Measurements from ENCODE around the gene ZNF776. TPM values are rescaled to one million over a fixed set of nuclear protein-coding genes. Genes with fewer than 3 reads are reported as not detected.

Gene ZNF776
- polyA plus RNA-seq, result 54.7 and 62.3 TPM in 2 replicates
- 103 and 107 TPM in 2 replicates for polyA minus RNA-seq

DNA sequence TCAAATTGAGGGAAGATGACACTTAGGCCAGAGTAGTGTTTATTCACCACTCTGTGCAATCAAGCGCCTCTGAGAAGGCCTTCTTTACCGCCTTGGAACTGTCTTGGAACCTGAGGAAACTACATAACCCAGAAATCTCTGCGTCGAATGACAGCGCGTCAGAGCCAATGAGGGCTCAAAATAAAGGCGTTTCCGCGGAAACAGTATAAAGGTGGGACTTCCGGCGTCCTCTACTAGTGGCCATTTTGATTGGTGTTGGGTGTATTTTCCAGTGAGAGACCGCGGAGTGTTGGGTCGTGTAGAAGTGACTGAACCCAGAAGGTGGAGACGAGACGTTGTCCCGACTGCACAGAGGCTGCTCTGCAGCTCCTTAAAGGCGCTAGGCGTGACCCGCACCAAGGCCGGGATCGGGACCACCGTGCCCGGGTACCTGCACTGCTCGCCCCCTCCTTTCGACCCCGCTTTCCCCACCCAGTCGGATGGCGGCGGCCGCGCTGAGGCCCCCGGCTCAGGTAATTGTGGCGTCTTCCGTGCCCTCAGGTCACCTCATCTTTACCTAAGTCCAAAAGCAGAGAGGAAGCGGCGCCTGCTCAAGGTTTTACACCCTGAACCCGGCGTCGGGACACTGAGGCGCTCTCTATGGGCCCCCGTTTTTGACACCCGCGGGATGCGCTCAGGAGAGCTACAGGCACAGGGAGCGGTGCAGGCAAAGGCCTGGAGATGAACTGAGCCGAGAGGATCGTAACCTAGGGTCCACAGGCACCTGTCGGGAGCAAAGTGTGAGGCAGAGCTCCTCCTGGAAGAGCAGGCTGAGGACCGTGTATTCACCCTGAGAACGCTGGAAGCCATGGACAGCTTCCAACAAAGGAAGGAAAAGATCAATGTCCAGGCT, at the start of gene ZNF776:
Gene ZNF776, plus strand, starts transcription at position 236 of the 892 bp plus-strand sequence. Its CDS starts 244 bp downstream, at position 480.
- H3K4me2 ChIP-seq (ENCODE audit: low read length), result peak within 1 kb of the TSS; percentile 94
- no peaks in the 10 kb centered on the region for H3K9me3 ChIP-seq (ENCODE audit: low read length)
- H3K4me3 ChIP-seq (ENCODE audit: low read length), result peak within 1 kb of the TSS; percentile 91
- H3K79me2 ChIP-seq (replicated peaks; ENCODE audit: insufficient read depth, low read length), result peaks cover 42% of the 10 kb centered on the region
- H4K20me1 ChIP-seq (ENCODE audit: insufficient read depth), result no peaks in the 10 kb centered on the region
- H3K27me3 ChIP-seq (ENCODE audit: insufficient read depth, low read depth, low read length), result no peaks in the 10 kb centered on the region
- H3K36me3 ChIP-seq (ENCODE audit: insufficient read depth, low read length), result peaks cover 8% of the 10 kb centered on the region
- TF ChIP-seq POLR2AphosphoS5 (IDR thresholded peaks at IDR 0.05), result peak; percentile 98
- TF ChIP-seq RAD21 (conservative IDR thresholded peaks at IDR 0.05), result no peak
- peak; percentile 18 for TF ChIP-seq EP300 (conservative IDR thresholded peaks at IDR 0.05; ENCODE audit: poor library complexity, severe bottlenecking)
- TF ChIP-seq TAF1 (IDR thresholded peaks at IDR 0.05; ENCODE audit: low read depth), result peak; percentile 74
- TF ChIP-seq, protein P1, sequence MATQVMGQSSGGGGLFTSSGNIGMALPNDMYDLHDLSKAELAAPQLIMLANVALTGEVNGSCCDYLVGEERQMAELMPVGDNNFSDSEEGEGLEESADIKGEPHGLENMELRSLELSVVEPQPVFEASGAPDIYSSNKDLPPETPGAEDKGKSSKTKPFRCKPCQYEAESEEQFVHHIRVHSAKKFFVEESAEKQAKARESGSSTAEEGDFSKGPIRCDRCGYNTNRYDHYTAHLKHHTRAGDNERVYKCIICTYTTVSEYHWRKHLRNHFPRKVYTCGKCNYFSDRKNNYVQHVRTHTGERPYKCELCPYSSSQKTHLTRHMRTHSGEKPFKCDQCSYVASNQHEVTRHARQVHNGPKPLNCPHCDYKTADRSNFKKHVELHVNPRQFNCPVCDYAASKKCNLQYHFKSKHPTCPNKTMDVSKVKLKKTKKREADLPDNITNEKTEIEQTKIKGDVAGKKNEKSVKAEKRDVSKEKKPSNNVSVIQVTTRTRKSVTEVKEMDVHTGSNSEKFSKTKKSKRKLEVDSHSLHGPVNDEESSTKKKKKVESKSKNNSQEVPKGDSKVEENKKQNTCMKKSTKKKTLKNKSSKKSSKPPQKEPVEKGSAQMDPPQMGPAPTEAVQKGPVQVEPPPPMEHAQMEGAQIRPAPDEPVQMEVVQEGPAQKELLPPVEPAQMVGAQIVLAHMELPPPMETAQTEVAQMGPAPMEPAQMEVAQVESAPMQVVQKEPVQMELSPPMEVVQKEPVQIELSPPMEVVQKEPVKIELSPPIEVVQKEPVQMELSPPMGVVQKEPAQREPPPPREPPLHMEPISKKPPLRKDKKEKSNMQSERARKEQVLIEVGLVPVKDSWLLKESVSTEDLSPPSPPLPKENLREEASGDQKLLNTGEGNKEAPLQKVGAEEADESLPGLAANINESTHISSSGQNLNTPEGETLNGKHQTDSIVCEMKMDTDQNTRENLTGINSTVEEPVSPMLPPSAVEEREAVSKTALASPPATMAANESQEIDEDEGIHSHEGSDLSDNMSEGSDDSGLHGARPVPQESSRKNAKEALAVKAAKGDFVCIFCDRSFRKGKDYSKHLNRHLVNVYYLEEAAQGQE (IDR thresholded peaks at IDR 0.05; ENCODE audit: borderline replicate concordance), result peak; percentile 66
- TF ChIP-seq SMC3 (conservative IDR thresholded peaks at IDR 0.05; ENCODE audit: poor library complexity), result peak; percentile 25
- TF ChIP-seq MXI1 (conservative IDR thresholded peaks at IDR 0.05; ENCODE audit: poor library complexity, severe bottlenecking), result peak; percentile 64
- no peak for TF ChIP-seq EZH2 (IDR thresholded peaks at IDR 0.05; ENCODE audit: borderline replicate concordance, insufficient read depth, low read length, poor library complexity, severe bottlenecking)
- TF ChIP-seq, protein P2, sequence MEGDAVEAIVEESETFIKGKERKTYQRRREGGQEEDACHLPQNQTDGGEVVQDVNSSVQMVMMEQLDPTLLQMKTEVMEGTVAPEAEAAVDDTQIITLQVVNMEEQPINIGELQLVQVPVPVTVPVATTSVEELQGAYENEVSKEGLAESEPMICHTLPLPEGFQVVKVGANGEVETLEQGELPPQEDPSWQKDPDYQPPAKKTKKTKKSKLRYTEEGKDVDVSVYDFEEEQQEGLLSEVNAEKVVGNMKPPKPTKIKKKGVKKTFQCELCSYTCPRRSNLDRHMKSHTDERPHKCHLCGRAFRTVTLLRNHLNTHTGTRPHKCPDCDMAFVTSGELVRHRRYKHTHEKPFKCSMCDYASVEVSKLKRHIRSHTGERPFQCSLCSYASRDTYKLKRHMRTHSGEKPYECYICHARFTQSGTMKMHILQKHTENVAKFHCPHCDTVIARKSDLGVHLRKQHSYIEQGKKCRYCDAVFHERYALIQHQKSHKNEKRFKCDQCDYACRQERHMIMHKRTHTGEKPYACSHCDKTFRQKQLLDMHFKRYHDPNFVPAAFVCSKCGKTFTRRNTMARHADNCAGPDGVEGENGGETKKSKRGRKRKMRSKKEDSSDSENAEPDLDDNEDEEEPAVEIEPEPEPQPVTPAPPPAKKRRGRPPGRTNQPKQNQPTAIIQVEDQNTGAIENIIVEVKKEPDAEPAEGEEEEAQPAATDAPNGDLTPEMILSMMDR (IDR thresholded peaks at IDR 0.05; ENCODE audit: poor library complexity, severe bottlenecking), result no peak
- H3K9ac ChIP-seq (ENCODE audit: low read length), result peak within 1 kb of the TSS; percentile 97
- H2AFZ ChIP-seq (ENCODE audit: low read depth, low read length), result peak within 1 kb of the TSS; percentile 84
- H3K27ac ChIP-seq (ENCODE audit: low read length), result peak within 1 kb of the TSS; percentile 96
- H3F3A ChIP-seq (ENCODE audit: insufficient read depth, low read length, poor library complexity, severe bottlenecking), result no peaks in the 10 kb centered on the region
- no peaks in the 10 kb centered on the region for H3K9me2 ChIP-seq (ENCODE audit: insufficient read depth, low read length)

DNA sequence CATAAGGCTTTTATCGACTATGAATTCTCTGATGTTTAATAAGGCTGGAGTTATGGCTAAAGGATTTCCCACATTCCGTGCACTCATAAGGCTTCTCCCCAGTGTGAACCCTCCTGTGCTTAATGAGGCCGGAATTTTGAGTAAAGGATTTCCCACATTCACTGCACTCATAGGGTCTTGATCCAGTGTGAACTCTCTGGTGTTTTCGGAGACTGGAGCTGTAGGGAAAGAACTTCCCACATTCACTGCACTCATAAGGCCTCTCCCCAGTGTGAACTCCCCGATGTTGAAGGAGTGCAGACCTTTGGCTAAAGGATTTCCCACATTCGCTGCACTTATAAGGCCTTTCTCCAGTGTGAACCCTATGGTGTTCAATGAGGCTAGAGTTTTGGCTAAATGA, 45.0 kb upstream of the ZNF776 start:
- no peak overlapping the region for H3K9ac ChIP-seq (ENCODE audit: low read length)
- no peaks in the 10 kb centered on the region for H4K20me1 ChIP-seq (ENCODE audit: insufficient read depth)
- H2AFZ ChIP-seq (ENCODE audit: low read depth, low read length), result no peak overlapping the region
- no peaks in the 10 kb centered on the region for H3F3A ChIP-seq (ENCODE audit: insufficient read depth, low read length, poor library complexity, severe bottlenecking)
- no peaks in the 10 kb centered on the region for H3K27me3 ChIP-seq (ENCODE audit: insufficient read depth, low read depth, low read length)
- H3K36me3 ChIP-seq (ENCODE audit: insufficient read depth, low read length), result peaks cover 32% of the 10 kb centered on the region
- TF ChIP-seq EP300 (conservative IDR thresholded peaks at IDR 0.05; ENCODE audit: poor library complexity, severe bottlenecking) (no peak), POLR2AphosphoS5 (IDR thresholded peaks at IDR 0.05) (no peak), MXI1 (conservative IDR thresholded peaks at IDR 0.05; ENCODE audit: poor library complexity, severe bottlenecking) (no peak), RAD21 (conservative IDR thresholded peaks at IDR 0.05) (no peak), EZH2 (IDR thresholded peaks at IDR 0.05; ENCODE audit: borderline replicate concordance, insufficient read depth, low read length, poor library complexity, severe bottlenecking) (no peak), SMC3 (conservative IDR thresholded peaks at IDR 0.05; ENCODE audit: poor library complexity) (no peak), TAF1 (IDR thresholded peaks at IDR 0.05; ENCODE audit: low read depth) (no peak)
- TF ChIP-seq, protein P1 (IDR thresholded peaks at IDR 0.05; ENCODE audit: borderline replicate concordance), result no peak
- TF ChIP-seq, protein P2 (IDR thresholded peaks at IDR 0.05; ENCODE audit: poor library complexity, severe bottlenecking), result no peak
- peaks cover 37% of the 10 kb centered on the region for H3K79me2 ChIP-seq (replicated peaks; ENCODE audit: insufficient read depth, low read length)
- H3K27ac ChIP-seq (ENCODE audit: low read length), result no peak overlapping the region
- H3K4me2 ChIP-seq (ENCODE audit: low read length), result no peak overlapping the region
- H3K9me3 ChIP-seq (ENCODE audit: low read length), result no peaks in the 10 kb centered on the region
- H3K4me3 ChIP-seq (ENCODE audit: low read length), result no peak overlapping the region
- H3K9me2 ChIP-seq (ENCODE audit: insufficient read depth, low read length), result no peaks in the 10 kb centered on the region
